ENCODE results near the gene KCTD11.
"Not testable (repeated sequence)": the region's sequence is repeated elsewhere in the genome, so short reads cannot be mapped to it uniquely, and the experiment has no call there.

Gene KCTD11

DNA sequence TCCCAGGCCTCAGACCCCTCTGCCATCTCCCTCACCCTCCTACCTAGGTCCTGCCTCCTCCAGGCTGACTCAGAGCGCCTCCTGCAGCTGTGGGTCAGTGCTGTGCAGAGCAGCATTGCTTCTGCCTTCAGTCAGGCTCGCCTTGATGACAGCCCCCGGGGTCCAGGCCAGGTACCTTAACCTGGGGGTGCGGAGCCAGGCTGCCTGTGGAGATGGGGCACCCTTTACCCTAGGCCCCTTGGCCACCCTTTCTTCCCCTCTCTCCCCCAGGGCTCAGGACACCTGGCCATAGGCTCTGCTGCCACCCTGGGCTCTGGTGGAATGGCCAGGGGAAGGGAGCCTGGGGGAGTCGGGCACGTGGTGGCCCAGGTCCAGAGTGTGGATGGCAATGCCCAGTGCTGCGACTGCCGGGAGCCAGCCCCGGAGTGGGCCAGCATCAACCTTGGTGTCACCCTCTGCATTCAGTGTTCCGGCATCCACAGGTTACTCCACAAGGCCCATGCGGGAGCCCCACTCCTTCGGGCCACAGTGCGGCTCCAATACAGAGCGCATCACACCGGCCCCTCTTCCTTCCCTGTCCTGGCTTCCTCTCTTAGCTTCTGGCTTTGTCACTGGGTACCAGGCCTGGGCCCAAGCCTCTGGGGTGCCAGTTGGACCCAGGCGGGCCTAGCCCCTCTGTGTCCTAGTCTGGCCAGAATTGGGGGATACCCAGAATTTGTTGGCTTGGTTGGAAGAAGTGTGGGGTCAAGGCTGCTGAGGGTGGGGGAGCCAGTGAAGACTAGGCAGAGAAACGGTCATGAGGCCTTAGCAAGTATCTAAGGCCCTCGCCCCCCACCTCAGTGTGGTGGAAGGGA, 5.0 kb upstream of the KCTD11 start:
- no peak for DNase-seq

DNA sequence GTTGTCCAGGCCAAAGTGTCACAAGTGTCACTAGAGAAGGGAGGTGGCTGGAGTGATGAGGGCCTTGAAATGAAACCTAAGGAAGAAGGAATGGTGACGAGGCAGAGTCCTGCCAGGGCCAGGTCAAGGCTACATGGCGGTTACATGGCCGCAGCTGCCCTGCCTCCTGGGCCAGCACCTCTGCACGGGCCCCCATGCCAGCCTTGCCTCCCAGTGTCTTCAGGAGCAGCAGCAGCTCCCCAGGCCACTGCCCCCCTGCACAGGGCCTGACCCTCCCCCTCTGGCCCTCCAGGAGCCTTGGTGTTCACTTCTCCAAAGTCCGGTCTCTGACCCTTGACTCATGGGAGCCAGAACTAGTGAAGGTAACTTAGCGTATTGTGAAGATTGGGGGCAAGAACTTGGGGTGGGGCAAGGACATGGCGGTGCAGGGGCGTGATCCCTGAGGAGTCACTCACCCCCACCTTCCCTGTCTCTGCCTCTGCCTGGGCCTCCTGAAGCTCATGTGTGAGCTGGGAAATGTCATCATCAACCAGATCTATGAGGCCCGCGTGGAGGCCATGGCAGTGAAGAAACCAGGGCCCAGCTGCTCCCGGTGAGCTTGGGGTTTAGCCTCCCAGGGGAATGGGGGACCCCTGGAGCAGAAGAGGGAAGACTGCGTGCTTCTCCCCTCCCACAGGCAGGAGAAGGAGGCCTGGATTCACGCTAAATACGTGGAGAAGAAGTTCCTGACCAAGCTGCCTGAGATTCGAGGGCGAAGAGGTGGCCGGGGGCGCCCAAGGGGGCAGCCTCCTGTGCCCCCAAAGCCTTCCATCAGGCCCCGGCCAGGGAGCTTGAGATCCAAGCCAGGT, 4.1 kb upstream of the KCTD11 start:
- no peak for DNase-seq

DNA sequence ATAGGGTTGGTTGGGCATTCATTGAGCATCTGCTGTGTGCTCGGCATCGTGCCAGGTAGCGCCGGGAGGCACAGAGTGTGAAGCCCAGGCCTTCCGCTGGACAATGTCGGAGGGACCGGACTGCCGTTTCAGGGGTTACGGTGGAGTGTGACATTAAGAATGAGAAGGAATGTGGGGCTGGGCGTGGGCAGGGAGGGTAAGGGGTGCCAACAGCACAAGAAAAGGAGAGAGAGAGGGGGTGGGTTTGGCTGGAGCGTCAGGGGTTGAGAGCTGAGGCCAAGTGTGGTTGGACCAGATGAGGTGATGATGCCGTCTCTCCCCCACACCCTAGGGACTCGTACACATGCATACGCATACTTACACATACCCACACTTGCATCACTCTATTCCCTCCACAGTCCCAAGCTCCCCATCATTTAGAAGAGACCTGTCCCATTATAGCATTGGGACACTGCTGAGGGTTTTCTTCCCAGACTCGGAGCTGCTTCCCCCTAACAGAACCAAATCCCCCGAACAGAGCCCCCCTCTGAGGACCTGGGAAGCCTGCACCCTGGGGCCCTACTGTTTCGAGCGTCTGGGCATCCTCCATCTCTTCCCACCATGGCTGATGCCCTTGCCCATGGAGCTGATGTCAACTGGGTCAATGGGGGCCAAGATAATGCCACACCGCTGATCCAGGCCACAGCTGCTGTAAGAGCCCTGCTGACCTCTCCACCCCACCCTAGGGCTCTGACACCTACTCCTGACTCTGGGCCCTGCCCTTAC, 3.3 kb upstream of the KCTD11 start:
- DNase-seq: no peak

DNA sequence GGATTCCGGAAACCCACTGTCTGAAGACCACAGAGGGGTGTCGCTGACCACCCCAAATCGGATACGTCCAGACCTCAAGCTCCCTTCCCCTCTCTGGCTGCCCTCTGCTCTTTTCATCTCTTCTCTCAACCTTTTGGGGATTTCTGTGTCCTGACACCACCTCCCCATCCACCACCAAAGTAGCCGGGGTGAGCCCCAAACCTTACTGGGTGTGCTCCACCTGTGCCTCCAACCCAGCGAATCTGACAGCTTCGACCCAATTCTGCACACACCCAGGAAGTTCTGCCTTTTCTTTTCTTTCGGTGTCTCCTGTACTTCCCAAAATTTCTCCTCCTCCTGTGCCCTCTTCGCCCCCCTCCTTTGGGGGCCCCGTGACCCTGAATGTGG, 534 bp downstream of the KCTD11 start:
- no peak for DNase-seq

- no peak for DNase-seq
These were observed 1.1 kb downstream of the KCTD11 start for GRCh38 chr17:7352910-7353635.

DNA sequence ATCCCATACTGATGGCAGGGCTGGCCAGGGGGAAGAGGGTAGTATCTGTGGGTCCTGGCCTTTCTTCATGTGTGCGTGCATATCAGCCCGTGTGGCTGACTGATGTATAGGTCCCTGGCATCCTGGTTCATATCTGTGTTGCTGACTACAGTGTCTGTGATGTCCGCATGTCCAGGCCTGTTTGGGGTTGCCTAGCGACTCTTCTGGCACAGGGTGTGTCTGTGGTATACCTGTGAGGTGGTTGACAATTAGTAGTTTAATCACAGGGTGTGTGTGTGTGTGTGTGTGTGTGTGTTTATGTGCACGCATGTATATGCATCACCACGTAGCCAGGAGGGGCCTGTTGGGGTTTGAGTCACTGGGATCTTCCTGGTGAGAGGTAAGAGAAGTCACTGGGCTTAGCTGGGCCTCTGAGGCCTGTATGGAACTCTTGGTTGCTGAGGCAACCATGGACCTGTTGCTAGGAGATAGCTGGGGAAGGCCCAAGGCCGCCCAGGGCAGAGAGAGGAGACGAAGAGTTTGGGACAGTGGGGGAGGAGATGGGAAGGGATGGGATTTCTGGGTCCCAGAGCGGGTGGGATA, 2.4 kb downstream of the KCTD11 start:
- no peak for DNase-seq

DNA sequence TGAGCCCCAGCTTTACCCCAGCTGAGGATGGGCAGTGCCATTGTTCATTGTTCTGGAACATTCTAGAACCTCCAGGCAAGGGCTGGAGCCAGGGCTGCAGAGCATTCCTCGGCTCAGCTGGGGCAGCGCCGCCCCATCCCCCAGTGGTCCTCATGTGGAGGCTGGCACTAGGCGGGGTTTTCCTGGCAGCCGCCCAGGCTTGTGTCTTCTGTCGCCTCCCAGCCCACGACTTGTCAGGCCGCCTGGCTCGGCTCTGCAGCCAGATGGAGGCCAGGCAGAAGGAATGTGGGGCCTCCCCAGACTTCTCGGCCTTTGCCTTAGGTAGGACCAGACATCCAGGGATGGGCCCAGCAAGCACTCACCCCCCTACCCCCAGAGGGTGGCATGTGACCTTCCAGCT, 3.1 kb downstream of the KCTD11 start, which contains the start of gene TMEM95:
Gene TMEM95 (plus strand): TSS at position 104 of the 400 bp plus-strand sequence. CDS start 49 bp downstream, at position 153.
- DNase-seq: no peak

- no peak for DNase-seq
These were observed 3.6 kb downstream of the KCTD11 start for GRCh38 chr17:7355573-7355972.

DNA sequence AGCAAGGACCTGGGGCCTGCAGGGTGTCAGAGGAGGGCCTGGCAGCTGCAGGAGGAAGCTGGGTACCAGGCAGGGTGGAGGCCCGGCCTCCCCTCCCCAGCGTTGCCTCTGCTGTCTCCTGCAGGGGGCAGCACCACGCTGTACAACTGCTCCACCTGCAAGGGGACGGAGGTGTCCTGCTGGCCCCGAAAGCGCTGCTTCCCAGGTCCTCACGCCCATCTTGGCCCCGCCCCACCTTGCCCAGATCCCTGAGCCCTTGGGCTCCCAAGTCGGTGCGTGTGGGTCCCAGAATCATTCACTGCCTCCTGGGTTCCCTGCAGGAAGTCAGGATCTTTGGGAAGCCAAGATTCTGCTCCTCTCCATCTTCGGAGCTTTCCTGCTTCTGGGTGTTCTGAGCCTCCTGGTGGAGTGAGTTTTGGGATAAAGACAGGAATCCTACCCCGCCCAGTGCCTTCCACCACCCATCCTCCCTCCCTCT, 4.1 kb downstream of the KCTD11 start:
- DNase-seq: peak; percentile 73

DNA sequence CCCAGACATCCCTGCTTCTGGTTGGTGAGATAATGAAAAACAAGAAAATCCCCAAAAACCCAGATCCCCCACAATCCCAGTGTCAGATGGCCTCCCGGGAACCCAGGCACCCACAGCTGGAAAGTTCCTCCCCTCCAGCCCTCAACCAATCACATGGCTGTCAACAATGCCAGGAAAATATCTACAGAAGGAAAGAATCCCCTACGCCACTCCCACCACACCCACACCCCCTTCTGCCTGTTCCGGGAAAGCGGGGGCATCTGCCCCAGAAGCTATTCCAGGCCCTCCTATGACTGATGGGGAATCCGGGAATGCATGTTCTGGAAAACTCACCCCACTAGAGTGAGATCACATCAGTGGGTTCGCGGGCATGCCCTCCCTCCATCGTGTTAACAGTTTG, 4.8 kb downstream of the KCTD11 start:
- DNase-seq: no peak

DNA sequence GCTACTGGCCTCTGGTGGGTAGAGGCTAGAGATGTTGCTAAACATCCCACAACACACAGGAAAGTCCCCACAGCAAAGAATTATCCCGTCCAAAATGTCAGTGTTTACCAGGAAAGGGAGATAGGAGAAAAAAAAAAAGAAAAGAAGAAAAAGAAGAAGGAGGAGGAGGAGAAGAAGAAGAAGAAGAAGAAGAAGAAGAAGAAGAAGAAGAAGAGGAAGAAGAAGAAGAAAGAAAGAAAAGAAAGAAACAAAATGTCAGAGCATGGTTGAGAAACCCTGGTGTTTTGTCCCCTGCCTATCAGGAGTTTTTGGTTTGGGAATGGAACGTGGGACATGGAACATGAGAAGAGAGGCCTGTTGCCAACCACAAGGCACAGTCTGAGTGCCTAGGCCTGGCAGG, 5.4 kb downstream of the KCTD11 start:
- no peak for DNase-seq

GRCh38 chr17:7361906-7362305, 9.9 kb downstream of the KCTD11 start:
- DNase-seq: no peak

- DNase-seq: no peak
These were observed 11.3 kb downstream of the KCTD11 start for GRCh38 chr17:7363311-7363710.

GRCh38 chr17:7365963-7366362, 14.0 kb downstream of the KCTD11 start:
- not testable (repeated sequence) for DNase-seq

DNA sequence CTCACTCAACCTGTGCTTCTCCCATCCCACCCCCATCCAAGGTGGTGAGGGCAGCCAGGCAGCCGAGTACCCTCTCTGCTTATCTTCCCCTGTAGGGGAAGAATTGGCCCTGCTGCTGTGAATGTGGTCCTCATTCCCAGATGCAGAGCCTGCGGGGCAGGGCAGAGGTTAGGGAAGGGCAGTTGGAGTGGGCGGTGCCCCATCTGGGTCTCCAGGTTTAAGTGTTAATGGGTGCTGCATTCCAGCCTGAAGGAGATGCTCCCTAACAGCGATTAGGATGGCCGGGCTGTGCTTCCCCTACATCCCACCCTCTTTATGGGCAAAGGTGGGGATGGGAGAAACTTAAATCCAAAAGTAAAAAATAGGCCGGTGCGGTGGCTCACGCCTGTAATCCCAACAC, 15.1 kb downstream of the KCTD11 start:
- DNase-seq: no peak

GRCh38 chr17:7367918-7368598, 16.1 kb downstream of the KCTD11 start:
- DNase-seq: no peak

- not testable (repeated sequence) for DNase-seq
These were observed 16.6 kb downstream of the KCTD11 start for GRCh38 chr17:7368599-7368994.

GRCh38 chr17:7369825-7370224, 17.9 kb downstream of the KCTD11 start:
- DNase-seq: no peak

GRCh38 chr17:7370853-7371252, 18.9 kb downstream of the KCTD11 start:
- DNase-seq: no peak

GRCh38 chr17:7374353-7374752, 22.4 kb downstream of the KCTD11 start:
- DNase-seq: no peak

DNA sequence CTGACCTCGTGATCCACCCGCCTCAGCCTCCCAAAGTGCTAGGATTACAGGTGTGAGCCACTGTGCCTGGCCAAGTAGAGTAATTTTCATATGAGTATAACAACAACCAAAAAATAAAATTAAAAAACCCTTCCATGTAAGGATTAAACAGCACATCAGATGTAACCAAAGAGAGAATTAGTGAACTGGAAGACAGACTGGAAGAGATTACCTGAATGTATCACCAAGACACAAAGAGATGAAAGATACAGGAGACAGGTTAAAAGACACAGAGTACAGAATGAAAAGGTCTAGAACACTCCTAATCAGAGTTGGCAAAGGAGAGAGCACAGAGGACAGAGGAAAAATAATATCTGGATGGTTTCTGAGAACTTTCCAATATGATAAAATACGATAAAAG, 27.2 kb downstream of the KCTD11 start:
- DNase-seq: no peak
